ENCODE data around the gene C17orf107. TPM values are rescaled to one million over a fixed set of nuclear protein-coding genes. Genes with fewer than 3 reads are reported as not detected.

Gene C17orf107
- total RNA-seq, 1 donor from 2014 or later: 5.5 TPM

DNA sequence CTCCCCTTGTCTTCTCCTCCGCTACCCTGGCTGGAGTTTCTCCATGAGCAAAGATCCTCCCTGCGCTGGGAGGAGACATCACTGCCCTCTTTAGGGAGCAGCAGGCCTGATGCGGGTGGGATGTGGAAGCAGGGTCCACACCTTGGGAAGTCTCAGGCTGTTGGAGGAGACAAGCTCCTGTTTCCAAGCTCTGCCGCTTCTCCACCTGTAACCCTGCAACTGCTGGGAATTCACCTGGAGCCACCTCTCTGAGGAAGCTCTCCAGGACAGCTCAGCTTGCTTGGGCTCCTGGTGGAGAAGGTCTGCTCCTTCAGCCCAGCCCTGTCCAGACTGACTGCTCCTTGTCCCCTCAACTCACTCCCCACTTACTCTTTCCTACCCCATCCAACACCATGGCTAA, 14.8 kb upstream of the C17orf107 start:
- Histone ChIP-seq H3K27me3 (ENCODE audit: control insufficient read depth, insufficient read depth, low read length) (no peaks in the 10 kb centered on the region), H3K36me3 (ENCODE audit: control insufficient read depth, insufficient read depth, low read length) (peaks cover 62% of the 10 kb centered on the region), H3K4me3 (ENCODE audit: low read depth, low read length) (no peak overlapping the region)
- TF ChIP-seq CTCF (IDR thresholded peaks at IDR 0.05; ENCODE audit: insufficient read depth, low read length, severe bottlenecking): no peak
- DNase-seq (ENCODE audit: low read depth) (no peak), FAIRE-seq (no peak)

DNA sequence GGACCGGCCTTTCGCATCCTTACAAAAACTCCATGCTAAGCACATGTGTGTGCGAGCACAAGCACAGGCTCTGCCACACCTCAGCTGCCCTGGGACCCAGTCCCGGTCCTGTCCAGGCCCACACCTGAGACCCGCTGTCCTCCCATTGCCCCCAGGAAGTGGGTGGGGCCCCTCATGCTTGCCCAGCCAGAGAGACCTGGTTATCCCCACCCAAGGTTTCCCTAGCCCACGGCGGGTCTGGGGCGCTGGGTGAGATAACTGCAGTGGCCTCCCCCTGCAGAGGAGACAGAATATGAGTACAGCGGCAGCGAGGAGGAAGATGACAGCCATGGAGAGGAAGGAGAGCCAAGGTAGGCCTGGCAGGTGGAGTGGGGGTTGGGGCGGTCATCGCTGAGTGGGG, 12.5 kb upstream of the C17orf107 start:
- H3K4me3 ChIP-seq (ENCODE audit: low read depth, low read length): no peak overlapping the region
- peaks cover 67% of the 10 kb centered on the region for H3K36me3 ChIP-seq (ENCODE audit: control insufficient read depth, insufficient read depth, low read length)
- DNase-seq (ENCODE audit: low read depth): no peak
- no peaks in the 10 kb centered on the region for H3K27me3 ChIP-seq (ENCODE audit: control insufficient read depth, insufficient read depth, low read length)
- no peak for FAIRE-seq
- TF ChIP-seq CTCF (IDR thresholded peaks at IDR 0.05; ENCODE audit: insufficient read depth, low read length, severe bottlenecking): no peak

DNA sequence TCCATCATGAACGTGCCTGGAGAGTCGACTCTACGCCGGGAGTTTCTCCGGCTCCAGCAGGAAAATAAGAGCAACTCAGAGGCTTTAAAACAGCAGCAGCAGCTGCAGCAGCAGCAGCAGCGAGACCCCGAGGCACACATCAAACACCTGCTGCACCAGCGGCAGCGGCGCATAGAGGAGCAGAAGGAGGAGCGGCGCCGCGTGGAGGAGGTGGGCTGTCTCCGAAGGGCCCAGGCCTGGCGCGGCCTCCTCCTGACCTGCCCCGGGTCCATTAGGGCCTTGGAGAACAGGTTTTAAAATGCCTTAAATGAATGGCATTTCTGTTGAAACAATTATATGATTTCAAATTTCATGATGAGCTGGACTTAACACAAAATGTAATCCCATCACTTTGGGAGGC, 11.8 kb upstream of the C17orf107 start:
- Histone ChIP-seq H3K27me3 (ENCODE audit: control insufficient read depth, insufficient read depth, low read length) (no peaks in the 10 kb centered on the region), H3K36me3 (ENCODE audit: control insufficient read depth, insufficient read depth, low read length) (peaks cover 67% of the 10 kb centered on the region), H3K4me3 (ENCODE audit: low read depth, low read length) (no peak overlapping the region)
- no peak for FAIRE-seq
- no peak for DNase-seq (ENCODE audit: low read depth)
- TF ChIP-seq CTCF (IDR thresholded peaks at IDR 0.05; ENCODE audit: insufficient read depth, low read length, severe bottlenecking): no peak

DNA sequence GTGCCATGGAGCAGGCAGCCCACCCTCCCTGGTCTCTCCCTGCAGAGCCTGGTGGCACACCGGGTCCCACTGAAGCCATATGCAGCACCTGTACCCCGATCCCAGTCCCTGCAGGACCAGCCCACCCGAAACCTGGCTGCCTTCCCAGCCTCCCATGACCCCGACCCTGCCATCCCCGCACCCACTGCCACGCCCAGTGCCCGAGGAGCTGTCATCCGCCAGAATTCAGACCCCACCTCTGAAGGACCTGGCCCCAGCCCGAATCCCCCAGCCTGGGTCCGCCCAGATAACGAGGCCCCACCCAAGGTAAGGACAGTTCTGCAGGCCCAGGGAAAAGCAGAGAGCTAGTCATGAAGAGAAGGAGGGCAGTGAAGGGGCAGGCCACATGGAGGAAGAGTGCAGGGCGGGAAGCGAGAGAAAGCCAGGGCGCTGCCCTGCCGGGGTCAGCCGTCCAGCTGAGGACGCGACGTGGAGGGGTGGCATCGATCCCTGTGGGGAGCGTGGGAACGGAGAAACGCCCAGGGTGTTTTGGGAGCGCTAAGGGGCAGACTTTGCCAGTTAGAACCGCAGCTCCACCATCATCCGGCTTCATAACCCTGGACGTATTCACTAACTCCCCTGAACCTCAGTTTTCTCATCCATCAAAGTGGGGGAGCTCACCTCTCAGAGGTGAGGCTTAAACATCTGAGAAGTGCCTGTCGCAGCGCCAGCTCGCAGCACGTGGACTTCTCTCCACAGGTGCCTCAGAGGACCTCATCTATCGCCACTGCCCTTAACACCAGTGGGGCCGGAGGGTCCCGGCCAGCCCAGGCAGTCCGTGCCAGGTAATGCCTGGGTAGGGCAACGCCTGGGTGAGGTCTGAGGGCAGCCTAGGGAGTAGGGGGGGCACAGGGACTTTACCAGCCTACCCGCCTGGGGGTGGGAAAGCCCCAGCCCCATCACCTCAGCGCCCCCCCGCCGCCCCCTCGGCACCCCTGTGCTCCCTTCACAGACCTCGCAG, 7.6 kb upstream of the C17orf107 start:
- Histone ChIP-seq H3K4me3 (ENCODE audit: low read depth, low read length) (no peak overlapping the region), H3K36me3 (ENCODE audit: control insufficient read depth, insufficient read depth, low read length) (peaks cover 76% of the 10 kb centered on the region), H3K27me3 (ENCODE audit: control insufficient read depth, insufficient read depth, low read length) (no peaks in the 10 kb centered on the region)
- DNase-seq (ENCODE audit: low read depth) (no peak), FAIRE-seq (no peak)
- TF ChIP-seq CTCF (IDR thresholded peaks at IDR 0.05; ENCODE audit: insufficient read depth, low read length, severe bottlenecking): no peak

- peaks cover 73% of the 10 kb centered on the region for H3K36me3 ChIP-seq (ENCODE audit: control insufficient read depth, insufficient read depth, low read length)
- H3K4me3 ChIP-seq (ENCODE audit: low read depth, low read length): no peak overlapping the region
- H3K27me3 ChIP-seq (ENCODE audit: control insufficient read depth, insufficient read depth, low read length): no peaks in the 10 kb centered on the region
- no peak for FAIRE-seq
- TF ChIP-seq CTCF (IDR thresholded peaks at IDR 0.05; ENCODE audit: insufficient read depth, low read length, severe bottlenecking): no peak
- no peak for DNase-seq (ENCODE audit: low read depth)
Measured at GRCh38 chr17:4892499-4893221, 6.7 kb upstream of the C17orf107 start.
